Measurements from ENCODE around the gene CNTFR.

Gene CNTFR

GRCh38 chr9:34572092-34572491 is 17.4 kb downstream of the CNTFR start:
- DNase-seq (ENCODE audit: low read depth) = no peak

GRCh38 chr9:34571481-34571810 is 18.1 kb downstream of the CNTFR start:
- no peak for DNase-seq (ENCODE audit: low read depth)

DNA sequence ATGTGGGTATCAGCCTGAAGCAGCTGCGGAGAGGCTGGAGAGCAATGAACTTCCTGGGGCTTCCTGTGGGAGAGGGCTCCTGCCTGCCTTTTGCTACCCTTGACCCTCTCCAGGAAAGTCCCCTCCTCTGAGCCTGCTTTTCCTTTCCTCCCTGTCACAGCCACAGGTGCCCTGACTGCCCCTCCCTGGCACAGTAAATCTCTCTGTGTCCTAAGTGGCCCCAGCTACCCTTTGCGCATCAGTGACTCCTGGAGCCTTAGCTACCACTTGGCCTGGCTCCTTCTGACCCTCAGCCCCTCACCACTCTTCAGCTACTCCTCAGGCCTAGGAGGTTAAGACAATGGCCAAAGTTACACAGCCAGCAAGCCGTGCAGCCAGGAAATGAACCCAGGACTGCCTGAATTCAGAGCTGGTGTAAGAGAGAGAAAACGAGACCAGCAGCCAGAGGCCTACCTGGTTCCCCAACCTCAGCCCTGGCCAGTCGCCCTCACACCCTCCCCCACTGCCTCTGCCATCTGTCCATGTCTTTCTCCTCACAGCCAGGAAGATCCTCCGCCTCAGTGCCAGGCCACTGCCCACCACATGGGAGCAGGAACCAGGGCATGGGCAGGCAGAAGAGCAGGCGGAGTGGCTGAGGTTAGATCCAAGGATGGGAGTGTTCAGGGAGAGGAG is 18.6 kb downstream of the CNTFR start:
- no peak for DNase-seq (ENCODE audit: low read depth)

GRCh38 chr9:34570376-34570775 is 19.1 kb downstream of the CNTFR start:
- no peak for DNase-seq (ENCODE audit: low read depth)

- no peak for DNase-seq (ENCODE audit: low read depth)
Measured at GRCh38 chr9:34568774-34569173, 20.8 kb downstream of the CNTFR start.

- no peak for DNase-seq (ENCODE audit: low read depth)
Measured at GRCh38 chr9:34568133-34568532, 21.4 kb downstream of the CNTFR start.

GRCh38 chr9:34566972-34567371 is 22.6 kb downstream of the CNTFR start:
- DNase-seq (ENCODE audit: low read depth) = no peak

GRCh38 chr9:34566322-34566721 is 23.2 kb downstream of the CNTFR start:
- DNase-seq (ENCODE audit: low read depth) = no peak

DNA sequence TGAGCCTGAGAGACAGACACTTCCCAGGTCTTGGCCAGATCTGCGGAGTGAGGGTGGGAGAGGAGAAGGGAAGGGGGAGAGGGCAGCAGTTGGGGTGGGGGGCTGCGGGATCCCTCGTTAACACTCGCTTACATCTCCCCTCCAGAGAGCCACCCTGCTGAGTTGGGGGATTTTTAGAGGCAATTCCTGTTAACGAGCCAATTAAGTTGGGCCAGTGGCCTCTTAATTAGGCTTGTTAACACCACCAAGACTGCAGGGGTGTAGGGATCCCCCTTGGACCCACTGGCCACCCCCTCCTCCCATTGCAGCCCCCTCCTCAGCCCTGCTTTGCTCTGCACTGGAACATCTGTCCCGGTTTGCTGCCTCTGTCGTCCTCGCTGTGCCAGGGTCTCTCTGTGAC is 23.7 kb downstream of the CNTFR start:
- no peak for DNase-seq (ENCODE audit: low read depth)

GRCh38 chr9:34564617-34565016 is 24.9 kb downstream of the CNTFR start:
- DNase-seq (ENCODE audit: low read depth) = no peak

- DNase-seq (ENCODE audit: low read depth) = no peak
Measured at GRCh38 chr9:34563262-34563661, 26.3 kb downstream of the CNTFR start.

- DNase-seq (ENCODE audit: low read depth) = no peak
Measured at GRCh38 chr9:34562135-34562745, 27.3 kb downstream of the CNTFR start.

GRCh38 chr9:34560599-34561214 is 28.8 kb downstream of the CNTFR start:
- no peak for DNase-seq (ENCODE audit: low read depth)

DNA sequence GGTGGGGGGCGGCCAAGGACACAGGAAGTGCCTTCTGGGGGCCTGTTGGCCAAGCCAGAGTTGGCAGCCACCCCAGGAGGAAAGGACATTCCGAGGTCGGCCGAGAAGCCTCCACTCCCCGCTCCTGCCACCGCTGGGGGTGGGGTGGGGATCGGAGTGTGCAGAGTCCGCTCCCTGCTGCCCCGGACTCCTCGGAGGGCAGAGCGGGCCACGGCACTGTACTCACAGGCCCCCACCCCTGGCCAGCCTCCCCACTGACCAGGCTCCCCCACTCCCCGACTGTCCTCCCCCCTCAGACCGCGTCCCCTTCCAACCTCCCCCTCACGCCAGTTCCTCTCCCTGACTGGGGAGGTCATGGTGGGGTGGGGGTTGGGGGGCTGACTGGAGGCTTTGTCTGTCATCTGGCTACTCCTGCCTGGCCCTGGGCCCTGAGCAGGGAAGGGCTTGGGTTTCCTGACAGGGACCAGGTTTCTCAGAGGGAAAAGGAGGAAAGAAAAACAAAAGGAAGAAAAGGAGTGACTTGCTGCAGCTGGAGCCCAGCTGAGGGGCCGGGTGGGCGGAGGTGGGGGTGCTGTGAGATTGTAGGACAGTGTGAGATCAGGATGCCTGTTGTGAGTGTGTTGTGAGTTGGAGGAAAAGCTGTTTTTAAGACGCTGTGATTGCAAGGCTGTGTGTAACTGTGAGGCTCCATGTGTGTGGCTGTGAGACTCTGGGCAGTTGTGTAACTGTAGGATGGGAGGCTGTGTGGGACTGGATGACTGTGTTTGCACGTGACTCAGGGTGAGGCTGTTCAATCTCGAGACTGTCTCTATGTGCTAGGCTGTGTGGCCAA is 29.7 kb downstream of the CNTFR start:
- DNase-seq (ENCODE audit: low read depth) = no peak

GRCh38 chr9:34558919-34559623 is 30.5 kb downstream of the CNTFR start:
- no peak for DNase-seq (ENCODE audit: low read depth)

DNA sequence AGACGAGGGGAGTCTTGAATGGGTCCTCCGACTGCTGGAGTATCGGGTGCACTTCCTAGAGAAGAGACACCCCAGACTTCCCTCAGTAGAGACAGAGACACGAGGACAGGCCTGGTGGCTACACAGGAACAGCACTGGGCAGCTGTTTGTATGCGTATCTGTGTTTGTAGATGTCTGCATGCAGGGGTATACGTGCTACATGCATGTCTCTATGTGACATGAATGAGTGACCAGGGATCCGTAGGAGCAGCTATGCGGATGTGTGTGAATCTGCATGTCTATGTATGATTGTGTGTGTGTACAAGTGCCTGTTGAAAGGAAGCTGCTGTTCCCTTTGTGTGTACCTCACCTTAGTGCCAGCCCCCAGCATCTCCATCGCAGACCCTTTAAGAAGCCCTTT is 31.2 kb downstream of the CNTFR start:
- DNase-seq (ENCODE audit: low read depth) = no peak

DNA sequence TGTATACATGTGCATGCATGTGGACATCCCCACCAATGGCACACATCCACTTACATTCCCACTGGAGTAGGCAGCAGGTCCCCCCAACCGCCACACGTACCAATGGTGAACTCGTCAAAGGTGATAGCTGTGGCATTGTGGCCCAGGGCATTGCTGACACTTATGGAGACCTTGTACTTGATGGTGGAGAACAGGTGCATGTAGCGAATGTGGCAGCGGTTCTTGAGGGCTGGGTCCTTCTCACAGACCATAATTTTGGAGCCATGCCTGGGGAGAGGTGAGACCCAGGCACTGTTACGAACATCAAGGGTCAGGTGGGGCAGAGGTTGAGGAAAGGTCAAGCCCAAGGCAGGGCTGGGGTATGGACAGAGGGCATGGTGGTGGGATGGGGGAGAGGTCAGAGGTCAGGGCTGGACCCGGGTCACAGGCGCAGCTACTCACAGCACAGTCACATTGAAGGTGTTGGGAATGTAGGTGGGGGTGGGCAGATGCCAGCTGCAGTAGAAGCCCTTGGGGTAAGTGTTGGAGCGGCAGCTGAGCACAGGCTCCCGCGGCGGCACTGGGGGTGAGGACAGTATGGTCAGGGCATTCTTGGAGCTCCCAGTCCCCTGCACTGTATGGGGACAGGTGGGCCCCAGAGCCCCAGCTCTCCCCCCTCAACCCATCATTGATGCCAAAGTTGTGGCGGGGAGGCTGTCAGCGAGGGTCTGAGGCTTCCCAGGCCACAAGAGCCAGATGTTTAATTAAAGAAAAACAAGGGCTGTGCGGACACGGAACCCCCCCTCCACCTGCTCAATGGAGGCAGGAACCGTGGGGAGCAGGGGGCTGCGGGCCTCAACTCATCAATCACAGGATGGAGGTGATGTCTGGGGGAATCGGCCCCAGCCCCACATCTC is 31.9 kb downstream of the CNTFR start:
- no peak for DNase-seq (ENCODE audit: low read depth)

DNA sequence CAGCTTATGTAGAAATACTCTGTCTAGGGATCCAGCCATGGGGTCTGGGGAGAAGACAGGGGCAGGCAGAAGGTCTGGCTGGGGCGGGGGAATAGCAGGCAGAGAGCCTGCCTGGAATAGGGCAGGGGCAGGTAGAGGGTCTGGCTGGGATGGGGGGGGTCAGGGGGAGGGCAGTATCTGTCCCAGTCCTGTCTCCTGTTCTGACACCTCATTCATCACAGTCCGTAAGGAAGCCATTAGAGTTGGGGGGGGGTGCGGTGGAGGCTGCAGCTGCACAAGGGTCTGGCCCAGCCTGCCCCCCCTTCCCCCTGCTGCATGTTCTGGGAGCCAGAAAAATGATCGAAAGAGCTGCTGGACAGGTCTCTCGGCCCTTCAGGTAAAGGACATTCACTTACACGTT is 32.6 kb downstream of the CNTFR start:
- no peak for DNase-seq (ENCODE audit: low read depth)

- no peak for DNase-seq (ENCODE audit: low read depth)
Measured at GRCh38 chr9:34555936-34556525, 33.5 kb downstream of the CNTFR start.

GRCh38 chr9:34555500-34555899 is 34.0 kb downstream of the CNTFR start:
- DNase-seq (ENCODE audit: low read depth) = no peak

GRCh38 chr9:34555002-34555348 is 34.5 kb downstream of the CNTFR start:
- no peak for DNase-seq (ENCODE audit: low read depth)

Measured in non-pigmented ciliary epithelial cell (primary cell).